Activated T-cell treated with anti-CD3 and anti-CD28 coated beads for 48 hours (primary cell): ENCODE results near the gene ZC3H12D.
"Not testable (repeated sequence)": the region's sequence is repeated elsewhere in the genome, so short reads cannot be mapped to it uniquely, and the experiment has no call there.

Experiments used
- DNase-seq: peaks from one replicate; pipeline ENCODE4 v3.0.0-alpha.2; 2020; ENCODE audit warnings: low read depth

Gene ZC3H12D

DNA sequence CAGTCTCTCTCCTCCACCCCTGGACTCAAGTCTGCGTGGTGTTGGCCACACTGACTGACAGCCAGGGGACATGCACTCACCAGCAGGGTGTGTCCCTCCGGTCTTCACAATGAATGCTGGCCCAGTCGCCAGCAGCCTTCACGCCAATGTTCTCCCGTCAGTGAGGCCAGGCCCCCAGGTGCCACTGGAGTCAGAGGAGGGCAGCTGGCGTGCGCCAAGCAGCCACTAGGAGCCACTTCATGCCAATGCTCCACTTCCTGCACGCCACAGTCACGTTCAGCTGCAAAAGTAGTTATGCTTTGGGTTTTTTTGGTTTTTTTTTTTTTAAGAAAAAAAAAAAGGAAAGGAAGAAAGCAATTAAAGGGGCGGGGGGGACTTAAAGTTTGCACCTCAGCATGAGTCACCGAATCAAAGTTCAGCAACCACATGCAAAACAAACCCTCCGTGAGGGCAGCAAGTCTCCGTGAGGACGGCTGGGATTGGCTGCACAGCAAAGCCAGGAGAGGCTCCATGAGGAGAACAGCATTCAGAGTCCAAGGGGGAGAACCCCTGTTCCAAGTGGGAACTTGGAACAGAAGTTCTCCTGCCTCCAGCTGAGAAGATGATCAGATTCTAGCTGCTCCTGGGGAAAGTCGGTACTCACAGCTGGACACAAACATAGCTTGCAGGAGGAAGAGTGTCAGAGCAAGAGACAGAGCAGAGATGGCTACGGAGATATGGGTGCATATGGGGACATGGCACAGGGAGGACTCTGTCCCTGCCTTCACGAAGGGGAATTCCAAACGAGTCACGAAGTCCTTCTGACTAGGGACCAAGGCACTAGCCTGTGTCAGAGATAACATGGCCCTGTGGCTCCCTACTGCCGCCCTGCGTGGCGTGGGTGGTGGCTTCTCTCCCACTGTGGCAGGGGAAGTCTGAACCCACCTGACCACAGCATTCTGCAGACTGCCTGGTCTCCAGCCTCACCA lies at the start of gene ZC3H12D:
Gene ZC3H12D (minus strand): TSS at position 282 of the 968 bp plus-strand sequence. CDS start 10,471 bp downstream, outside the sequence.
- DNase-seq, result peak; percentile 72

DNA sequence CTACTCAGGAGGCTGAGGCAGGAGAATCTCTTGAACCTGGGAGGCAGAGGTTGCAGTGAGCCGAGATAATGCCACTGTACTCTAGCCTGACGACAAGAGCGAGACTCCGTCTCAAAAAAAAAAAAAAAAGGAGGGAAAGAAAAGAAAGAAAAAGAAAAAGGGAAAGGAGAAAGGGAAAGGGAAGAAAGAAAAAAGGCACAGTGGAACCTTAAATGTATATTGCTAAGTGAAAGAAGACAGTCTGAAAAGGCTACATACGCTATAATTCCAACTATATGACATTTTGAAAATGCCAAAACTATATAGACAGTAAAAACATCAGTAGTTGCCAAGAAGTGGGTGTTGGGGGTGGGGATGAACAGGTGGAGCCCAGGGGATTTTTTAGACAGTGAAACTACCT lies 44.8 kb upstream of the ZC3H12D start:
- no peak for DNase-seq

DNA sequence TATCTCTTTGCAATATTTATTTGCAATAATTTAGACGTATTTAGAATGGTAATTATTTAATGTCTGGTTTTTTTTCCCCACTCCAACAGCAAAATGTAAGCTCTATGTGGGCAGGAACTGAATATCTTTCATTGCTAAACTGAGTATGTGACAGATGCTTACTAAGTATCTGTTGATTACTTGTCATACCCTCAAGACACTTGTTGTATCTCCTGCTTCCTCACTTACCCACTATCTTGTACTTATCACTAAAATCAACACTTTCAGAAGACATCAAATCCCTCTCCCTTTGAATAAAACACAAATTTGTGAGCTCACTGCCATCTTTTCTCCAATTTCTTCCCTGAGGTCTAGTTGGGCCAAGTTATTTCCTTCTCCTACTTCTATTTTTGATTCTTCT lies 30.7 kb upstream of the ZC3H12D start:
- no peak for DNase-seq

DNA sequence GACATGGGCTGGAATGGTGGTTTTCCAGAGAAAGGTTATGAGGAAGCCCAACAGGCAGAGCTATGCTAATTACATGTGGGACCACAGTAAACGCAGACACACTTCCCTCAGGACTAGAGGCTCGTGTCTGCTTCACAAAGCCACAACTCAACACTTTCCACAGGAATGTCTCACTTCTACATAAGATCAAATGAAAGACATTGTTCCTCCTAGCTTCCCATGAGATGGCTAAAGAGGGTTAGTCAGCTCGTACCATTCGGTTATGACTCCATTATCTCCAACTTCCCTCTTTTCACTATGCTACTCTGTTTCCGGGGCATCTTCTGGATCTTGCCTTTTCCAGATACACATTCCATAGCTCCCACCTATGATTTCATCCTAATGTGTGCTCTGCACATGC lies 29.1 kb upstream of the ZC3H12D start:
- no peak for DNase-seq

DNA sequence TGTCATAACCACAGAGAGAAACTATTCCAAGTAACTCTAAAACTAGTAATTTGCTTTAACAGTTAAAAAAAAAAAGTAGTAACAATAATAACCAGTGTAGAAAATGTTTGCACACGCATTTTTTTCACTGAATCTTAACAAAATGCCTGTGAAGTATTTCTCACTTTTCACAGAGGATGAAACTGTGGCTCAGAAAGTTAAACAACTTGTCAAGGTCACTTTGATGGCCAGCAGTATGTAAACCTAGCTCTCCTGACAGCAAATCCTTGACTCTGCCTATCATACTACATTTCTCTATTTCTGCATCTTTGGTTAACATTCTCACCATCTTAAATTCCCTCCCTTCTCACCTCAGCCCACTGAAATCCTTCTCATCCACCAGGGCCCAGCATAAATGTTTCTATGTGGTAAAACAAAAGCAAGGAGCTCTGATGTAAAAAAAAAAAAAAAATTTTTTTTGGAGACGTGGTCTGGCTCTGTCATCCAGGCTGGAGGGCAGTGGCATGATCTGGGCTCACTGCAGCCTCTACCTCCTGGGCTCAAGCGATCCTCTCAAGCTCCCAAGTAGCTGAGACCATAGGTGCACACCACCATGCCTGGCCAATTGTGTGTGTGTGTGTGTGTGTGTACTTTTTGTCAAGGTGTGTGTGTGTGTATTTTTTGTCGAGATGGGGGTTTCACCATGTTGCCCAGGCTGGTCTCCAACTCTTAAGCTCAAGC lies 26.1 kb upstream of the ZC3H12D start:
- no peak for DNase-seq

DNA sequence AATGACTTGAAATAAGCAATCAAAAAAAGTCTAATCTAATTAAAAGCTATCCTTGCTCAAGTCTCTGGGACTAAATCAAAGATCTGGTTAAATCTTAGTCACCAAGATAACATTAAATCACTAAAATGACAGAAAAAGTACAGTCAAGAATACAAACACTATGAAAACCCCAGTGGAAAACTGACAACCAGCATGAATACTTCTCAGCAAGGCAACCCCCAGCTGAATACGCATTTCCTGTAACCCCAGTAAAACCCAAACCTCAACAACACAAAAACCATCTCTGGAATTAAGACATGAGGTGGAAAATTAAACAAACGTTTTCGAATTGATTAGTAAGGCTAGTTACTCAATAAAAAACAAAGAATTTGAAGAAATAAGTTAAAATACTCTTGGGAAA lies 23.7 kb upstream of the ZC3H12D start:
- no peak for DNase-seq

DNA sequence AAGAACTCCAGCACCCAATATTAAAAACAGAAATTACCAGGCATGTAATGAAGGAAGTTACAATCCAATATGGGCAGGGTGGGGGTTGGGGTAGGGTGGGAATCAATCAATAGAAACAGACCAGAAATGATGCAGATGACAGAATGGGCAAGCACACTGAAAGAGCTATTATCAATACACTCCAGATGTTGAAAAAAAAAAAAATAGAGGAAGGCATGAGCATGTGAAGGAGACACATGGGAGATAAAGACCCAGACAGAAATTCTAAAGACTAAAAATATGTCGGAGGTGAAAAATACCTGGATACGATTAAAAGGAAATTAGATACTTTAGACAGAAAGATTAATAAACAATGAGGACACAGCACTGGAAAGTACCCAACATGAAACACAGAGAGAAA lies 19.1 kb upstream of the ZC3H12D start:
- DNase-seq, result no peak

DNA sequence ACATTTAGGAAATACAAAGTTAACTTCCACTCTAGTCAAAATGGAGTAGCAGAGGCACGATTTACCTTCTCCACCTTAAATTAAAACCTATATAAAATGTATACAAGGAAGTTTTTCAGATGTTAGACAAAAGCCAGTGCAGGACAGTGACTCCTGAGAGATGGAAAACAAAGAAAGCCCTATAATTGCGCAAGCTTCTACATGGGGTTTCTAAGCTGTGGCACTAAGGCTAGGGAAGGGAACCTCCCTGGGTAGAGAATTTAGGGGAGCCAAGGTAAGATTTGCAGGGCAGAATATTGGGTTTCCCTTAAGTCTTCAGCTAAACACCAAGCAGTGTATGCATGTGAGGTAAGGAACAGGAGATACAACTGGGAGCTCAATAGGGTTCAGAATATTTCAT lies 18.5 kb upstream of the ZC3H12D start:
- no peak for DNase-seq

DNA sequence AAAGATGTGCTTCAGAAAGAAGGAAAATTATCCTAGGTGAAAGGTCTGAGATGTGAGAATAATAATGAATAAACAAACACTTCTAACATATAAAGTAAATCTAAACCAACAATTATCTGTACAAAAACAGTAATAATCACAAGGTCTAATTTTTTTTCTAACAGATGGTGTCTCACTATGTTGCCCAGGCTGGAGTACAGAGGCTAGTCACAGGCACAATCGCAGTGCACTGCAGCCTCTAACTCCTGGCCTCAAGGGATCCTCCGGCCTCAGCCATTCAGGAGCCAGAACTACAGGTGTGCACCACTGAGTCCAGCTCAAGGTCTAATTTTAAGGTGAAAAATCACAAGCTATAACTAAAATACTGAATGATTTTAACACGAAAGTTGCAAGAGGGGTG lies 17.0 kb upstream of the ZC3H12D start:
- DNase-seq, result no peak

DNA sequence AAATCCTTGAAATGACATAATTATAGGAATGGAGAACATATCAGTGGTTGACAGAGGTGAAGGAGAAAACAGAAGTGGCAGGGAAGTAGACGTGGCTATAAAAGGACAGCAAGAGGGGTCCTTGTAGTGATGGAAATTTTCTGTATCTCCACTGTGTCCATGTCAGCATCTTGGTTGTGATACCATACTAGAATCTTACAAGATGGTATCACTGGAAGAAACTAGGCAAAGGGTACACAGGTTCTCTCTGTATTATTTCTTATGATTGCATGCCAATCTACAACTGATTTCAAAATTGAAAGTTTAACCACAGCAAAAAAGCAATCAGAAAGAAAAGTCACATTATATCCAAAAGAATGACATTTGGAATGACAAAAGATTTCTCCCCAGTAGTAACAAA lies 16.4 kb upstream of the ZC3H12D start:
- no peak for DNase-seq

DNA sequence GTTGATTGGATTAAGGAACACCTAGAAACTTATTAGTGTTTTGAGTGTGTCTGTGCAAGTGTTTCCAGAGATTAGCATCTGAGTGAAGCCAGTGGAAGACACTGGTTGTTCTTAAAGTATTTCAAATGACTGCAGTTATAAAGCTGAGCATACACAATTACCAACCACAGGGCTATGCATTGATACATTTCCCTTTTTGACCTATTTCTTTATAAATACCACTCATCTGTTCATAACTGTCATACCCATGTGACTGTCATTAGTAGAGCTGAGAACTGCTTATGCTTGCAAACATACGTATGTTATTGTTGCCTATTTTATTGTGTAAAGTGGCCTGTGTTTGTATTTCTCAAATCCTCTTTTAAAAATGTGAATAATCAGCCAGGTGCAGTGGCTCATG lies 15.3 kb upstream of the ZC3H12D start:
- DNase-seq, result no peak

DNA sequence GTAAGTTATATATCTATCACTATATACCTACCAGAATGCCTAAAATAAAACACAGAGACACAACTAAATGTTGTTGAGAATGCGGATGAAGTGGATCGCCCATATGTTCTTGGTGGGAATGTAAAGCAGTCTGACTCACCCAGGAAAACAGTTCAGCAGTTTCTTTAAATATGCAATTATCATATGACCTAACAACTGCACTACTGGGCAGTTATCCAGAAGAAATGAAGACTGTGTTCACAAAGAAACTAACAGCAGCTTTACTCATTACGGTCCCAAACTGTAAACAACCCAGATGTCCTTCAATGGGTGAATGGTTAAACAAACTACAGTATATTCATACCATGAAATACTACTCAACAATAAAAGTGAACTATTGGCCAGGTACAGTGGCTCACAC lies 14.3 kb upstream of the ZC3H12D start:
- DNase-seq, result no peak

DNA sequence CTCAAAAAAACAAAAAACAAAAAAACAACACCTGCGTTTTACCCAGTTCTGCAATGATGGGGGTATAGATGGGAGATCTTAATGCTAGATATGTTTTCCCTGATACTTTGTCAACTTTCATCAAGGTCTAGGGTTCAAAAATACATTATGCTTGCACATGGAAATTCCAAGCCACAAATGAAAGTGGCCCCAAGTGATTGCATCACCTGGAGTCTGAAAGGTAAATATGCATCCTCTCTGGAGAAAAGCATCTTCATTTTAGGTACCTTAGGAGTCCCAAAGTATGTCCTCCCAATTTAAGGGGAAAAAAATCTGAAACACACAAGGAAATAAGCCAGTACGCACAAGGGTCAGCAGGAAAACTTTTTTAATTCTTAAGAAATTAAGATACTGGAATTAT lies 12.6 kb upstream of the ZC3H12D start:
- no peak for DNase-seq

DNA sequence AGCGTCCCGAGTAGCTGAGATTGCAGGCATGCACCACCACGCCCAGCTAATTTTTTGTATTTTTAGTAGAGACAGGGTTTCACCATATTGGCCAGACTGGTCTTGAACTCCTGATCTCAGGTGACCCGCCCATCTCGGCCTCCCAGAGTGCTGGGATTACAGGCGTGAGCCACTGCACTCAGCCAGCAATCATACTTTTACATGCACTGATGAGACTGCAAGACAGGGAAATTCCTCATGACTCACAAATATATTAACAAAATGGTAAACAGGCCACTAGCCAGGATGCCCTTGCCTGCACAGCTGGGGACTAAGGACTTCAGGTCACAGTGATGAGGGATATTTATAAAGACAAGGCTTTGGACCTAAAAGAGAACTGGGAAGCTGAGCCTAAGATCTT lies 11.8 kb upstream of the ZC3H12D start:
- DNase-seq, result not testable (repeated sequence)

DNA sequence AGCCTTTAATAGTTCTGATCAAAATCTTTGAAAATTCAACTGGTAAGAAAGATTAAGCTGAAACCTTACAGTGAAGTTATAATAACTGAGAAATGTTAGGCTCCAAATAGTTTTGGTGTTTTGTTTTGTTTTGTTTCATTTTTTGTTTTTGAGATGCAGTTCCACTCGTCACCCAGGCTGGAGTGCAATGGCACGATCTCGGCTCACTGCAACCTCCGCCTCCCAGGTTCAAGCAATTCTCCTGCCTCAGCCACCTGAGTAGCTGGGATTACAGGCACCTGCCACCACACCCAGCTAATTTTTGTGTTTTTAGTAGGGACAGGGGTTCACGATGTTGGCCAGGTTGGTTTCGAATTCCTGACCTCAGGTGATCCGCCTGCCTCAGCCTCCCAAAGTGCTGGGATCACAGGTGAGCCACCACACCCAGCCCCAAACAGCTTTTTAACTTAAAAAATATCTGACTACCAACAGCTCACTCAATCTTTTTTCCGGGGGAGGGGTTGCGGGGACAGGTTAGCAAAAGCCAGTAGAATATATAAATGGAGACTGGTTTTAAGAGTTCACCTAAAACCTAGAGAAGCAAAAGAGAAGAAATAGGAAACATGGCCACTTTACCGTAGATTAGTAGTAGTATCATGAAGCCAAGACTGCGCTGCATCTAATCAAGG lies 10.7 kb upstream of the ZC3H12D start:
- not testable (repeated sequence) for DNase-seq

DNA sequence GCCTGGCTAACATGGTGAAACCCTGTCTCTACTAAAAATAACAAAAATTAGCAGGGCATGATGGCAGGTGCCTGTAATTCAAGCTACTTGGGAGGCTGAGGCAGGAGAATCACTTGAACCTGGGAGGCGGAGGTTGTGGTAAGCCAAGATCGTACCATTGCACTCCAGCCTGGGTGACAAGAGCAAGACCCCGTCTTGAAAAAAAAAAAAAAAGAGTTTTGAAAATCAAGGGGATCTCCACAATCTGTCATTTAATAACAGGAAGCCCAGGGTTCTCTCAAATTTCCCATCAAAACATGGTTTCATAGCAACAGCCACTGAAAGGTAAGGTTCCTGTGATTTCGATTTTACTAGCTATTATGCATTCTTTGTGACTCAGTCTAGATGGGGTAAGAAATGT lies 10.0 kb upstream of the ZC3H12D start:
- DNase-seq, result not testable (repeated sequence)

DNA sequence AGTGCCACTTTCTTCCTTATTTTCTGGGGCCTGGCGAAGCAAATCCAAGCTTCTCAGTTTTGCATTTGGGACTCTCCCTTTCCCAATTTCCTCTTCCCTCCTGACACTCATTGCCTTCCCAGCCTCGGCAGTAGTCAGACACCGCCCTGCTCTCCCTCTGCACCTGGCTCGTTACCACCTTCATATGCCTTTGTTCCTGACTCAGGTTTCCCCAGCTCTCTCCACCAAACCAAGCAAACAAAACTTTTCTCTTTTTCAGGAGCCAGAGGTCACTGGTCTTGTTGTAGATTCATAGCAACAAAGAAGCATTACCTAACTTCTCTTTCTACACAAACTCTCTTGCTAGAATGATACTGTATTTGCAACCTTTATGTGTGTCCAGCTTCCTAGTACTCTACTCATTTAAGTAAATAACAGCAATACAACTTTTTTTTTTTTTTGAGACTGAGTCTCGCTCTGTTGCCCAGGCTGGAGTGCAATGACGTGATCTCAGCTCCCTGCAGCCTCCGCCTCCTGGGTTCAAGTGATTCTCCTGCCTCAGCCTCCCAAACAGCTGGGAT lies 9.0 kb upstream of the ZC3H12D start:
- no peak for DNase-seq

DNA sequence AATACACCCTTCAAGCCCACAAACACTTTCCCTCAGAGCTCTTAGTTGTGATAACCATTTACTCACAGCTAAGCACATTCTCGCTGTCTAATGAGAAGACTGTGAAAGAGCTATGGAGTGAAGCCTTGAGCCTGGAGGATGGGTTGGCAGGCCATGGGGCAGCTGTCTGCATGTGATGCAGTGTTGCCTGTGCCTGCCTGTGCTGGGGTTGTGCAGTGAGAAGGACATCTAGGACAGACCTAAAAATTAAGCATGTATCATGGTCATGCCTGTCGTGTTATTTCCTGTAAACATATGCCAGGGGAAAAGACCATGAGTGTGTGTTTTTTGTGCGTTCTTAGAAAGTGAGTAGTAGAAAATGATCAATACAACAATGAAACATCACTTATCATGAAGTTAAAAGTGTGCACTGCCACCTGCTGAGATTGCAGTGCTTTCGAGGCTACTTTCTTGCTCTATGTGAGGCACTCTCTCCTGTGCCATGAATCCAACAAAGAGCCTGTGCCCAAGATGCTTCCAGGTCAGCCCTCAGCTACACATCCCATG lies 8.1 kb upstream of the ZC3H12D start:
- DNase-seq, result no peak

DNA sequence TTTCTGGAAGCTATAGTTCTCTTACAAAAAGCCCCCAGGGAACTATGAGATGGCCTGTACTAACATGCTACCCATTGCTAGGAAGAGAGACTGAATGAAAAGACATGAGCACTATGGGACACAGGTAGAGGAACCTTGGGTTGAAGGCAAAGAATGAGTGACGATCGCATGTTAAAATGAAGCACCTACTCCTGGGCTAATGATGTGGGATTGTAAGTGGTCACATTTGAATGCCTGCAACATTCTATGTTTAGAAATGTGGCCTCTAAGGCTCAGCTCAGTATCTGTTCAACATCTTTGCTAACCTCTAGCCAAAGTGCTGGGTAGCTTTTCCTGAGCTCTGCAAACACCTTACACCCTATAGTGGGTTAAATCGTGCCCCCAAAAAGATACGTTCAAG lies 5.2 kb upstream of the ZC3H12D start:
- DNase-seq, result no peak

DNA sequence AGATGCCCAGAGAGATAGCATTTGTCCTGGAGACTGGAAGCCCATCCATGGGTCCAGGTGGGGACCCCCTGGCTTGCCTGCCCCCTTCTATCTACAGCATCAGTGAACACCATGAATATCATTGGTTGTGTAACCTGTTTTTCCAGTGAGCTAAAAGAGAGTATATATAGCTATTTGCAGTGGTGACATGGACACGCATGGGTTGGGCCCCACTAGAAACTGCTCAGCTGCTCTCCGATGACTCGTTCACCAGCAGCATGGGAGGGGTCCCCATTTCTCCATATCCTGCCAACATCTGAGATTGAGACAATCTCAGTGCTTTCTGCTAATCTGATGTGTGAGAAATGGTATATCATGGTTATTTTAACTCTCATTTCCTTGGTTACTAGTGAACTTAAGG lies 4.0 kb upstream of the ZC3H12D start:
- no peak for DNase-seq

DNA sequence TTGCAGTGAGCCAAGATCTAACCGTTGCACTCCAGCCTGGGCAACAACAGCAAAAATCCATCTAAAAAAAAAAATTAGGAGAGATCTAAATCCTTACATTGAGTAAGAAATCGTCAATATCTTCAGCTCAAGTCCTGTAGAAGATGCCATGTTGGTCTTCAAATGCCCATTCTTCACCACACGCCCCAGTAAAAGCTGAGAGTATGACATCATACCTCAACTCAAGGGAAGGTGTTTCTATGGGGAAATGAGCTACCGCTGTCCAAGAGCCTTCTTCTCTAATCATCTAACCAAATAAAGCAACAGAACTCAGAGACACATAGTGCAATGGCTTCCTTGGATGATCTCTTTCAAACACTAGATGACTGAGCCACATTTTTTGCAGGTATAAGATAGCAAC lies 2.5 kb upstream of the ZC3H12D start:
- DNase-seq, result no peak
